ENCODE results near the gene SKOR2.
"Not testable (repeated sequence)": the region's sequence is repeated elsewhere in the genome, so short reads cannot be mapped to it uniquely, and the experiment has no call there.

The SKOR2 gene

DNA sequence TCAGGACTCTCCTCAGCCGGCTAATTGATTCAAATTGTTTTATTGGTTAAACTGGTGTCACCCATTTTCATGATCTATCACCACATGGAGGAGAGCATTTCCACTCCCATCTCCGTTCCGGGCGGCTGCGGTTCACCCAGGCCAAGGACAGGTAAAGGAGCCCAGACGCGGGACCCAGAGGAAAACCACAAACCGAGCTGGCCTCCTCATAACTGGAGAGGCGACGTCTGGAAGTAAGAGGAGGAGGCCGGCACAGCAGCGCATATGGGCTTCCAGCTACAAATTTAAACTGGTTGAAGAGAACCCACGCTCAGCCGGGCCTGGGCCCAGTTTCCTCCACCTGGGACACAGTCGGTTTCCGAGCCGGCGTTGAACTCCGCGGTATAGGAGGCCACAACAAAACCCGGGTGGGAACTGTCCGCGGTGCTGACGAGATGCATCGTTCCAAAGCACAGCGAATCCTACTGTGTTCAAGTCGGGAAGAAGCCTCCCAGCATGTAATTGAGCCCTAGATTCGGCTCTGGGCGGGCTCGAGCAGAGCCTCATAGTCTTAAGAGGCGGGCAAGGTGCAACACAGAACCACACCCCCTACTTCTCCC, 3.0 kb upstream of the SKOR2 start:
- peak; percentile 8 for DNase-seq (ENCODE audit: low spot score)

DNA sequence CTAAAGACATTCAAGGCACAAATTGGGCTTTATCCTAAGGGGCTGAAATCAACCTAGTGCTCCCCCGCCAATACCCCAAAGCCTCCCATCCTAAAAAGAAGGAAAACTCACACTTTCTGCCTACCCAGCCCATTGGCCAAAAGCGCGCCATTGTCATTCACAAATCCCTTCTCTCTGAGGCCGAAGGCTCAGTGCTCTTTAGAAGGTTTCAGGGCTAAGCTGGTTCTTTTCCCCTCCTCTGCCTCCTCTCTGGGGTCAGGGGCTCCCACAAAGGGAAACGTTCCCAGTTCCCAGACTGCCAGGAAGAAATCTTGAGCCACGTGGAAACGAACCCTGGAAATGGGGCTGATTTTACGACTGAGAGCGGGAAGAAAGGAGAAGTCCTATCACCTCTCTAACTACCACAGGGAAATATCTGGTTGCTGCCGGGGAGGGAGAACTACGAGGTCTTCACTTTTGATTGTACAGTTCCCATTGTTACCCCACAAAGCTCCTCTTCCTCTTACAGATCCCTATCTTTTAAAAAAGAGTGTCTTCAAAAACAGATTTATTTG, 1.7 kb upstream of the SKOR2 start:
- no peak for DNase-seq (ENCODE audit: low spot score)

DNA sequence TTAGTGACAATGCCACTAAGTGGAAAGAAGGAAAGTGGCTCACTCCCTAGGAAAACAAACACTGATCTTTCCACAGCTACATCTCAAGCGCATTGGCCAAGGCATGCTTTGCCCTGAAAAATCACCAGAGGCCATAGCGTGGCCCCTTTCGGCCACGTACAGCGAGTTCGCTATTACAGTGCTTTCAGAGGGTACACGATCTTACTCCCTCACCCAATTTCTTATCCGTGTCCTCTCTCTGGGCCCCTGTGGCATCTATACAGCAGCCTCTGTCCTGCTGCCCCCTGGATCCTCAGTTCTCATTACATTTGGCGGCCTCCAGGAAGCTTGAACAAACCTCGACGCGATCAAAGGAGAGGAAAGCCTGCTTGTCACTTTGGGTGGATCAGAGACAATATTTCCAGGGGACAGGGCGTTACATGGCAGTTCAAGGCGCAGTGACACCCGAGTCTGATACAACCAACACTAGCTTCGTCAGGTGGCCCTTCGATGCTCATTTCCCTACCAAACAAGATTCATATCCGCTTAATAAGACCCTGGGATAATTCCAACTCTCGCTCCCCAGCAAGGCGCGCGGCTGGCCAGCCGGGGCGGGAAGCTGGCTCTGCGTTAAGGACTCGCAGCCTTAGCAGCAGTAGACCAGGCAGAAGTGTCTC, 941 bp downstream of the SKOR2 start:
- no peak for DNase-seq (ENCODE audit: low spot score)

DNA sequence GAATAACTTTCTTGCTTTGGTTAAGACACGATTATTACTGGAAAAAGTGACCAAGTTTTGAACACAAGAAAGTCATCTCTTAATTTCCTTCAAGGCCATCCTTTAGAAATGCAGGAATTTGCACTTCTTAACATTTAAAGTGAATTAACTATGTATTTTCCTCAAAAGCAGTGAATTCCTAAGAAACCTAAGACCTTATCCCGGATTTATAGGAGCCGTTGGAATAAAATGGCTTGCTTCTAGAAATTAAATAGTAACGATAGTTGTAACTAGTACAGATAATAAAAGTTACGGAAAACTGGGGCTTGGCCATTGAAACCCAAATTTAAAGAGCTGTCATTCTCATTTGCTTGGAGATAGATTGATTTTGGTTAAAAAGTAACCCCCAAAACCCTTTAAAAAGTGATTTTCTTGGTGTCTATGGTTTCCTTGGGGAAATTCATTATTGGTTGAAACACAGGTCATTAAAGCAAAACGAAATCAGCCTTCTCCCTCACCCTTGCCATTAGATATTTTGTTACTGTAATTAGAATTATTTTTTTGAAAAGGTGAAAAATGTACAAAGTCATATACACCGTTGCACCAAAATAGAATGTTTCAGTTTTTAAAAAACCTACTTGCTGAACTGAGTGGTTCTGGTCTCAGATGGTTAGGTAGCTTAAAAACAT, 2.0 kb downstream of the SKOR2 start:
- DNase-seq (ENCODE audit: low spot score): no peak

DNA sequence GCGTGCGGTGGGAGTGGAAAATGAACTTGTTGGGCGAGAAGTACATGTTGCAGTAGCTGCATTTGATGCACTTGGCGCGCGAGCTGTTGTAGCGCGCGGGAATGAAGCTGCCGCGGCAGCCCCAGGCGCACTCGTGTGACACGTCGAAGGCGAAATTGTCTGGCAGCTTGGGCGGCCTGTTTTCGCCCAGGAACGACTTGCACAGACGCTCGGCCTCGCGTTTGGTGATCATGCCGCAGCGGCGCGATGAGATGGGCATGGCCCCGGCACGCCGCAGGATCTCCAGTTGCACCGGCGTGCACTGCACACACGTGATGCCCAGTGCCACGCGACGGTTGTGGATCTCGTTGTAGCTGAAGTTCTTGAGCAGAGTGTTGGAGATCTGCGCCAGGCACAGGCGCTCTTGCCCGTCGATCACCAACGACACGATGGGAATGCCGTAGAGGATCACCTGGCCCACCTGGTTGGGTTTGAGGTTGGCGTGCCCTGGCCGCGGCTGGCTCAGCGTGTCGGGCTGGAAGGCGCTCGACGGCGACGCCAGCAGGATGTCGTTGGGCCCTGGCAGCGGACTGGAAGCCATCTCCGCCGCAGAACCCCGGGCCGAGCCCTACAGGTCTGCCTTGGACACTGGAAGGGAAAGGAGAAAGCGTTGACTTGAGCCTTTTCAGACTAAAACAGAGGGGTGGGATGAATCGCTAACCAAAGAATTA, 2.7 kb downstream of the SKOR2 start:
- no peak for DNase-seq (ENCODE audit: low spot score)

DNA sequence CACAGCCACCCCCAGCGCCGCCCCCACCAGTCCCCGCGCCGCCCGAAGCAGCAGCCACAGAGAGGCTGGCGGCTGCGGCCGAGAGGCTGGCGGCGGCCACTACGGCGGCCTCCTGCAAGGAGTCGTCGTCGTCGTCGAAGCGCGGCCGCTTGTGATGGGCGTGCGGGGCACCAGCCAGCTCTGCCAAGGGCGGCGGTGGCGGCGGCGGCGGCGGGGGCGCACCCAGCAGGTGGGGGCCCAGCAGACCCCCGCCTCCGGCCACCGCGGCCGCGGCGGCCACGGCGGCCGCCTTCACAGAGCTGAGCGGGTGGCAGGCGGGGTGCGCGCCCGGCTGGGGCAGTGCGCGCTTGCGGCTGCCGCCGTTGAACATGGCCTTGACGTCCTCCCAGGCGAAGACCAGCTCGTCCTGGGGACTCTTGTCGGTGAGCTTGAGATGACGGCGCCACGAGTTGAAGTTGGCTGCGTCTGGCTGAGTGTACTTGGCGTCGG, 3.3 kb downstream of the SKOR2 start:
- DNase-seq (ENCODE audit: low spot score): no peak

DNA sequence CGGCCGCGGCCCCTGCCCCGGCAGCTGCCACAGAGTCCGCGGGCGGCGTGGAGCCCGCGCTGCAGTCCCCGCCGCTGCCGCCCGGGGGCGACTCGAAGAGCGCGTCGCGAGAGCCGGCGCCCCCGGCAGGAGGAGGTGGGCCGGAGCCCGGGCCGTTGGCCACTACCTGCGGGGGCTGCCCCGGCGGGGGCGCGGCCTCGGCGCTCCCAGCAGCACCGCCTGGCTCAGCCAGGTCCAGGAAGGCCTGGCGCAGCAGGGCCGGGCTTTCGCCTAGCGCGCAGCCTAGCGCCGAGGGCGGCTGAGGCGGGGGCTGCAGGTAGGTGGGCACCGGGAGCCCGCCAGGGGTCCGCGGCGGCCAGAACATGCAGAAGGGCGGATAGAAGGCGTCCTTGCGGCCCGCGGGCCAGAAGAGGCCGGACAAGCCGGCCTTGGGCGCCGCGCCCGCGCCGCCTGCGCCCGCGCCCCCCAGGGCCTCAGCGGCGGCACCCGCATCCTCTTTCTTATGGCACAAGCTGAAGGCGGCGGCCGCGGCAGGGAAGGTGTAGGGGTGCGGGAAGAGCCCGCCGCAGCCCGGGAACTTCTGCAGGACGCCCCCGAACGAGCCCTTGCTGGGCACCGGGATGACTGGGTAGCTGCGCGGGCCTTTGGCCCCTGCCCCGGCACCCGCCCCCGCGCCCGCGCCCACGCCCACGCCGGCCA, 3.9 kb downstream of the SKOR2 start:
- DNase-seq (ENCODE audit: low spot score): no peak

DNA sequence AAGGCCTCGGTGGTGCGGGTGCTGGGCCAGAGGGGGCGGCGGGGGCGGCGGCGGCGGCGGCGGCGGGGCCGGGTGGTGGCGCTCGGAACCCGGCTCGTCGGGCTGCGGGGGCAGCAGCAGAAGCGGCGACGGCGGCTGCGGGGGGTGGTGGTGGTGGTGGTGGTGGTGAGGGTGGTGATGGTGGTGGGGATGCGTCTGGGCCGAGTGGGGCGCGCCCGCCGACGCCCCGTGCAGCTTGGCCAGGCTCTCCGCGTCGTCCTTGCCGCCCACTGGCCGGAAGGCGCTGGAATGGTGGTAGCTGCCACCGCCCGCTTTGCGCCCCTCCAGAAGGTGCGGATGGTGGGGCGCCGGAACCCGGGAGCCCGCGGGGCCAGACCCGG, 4.4 kb downstream of the SKOR2 start:
- DNase-seq (ENCODE audit: low spot score): no peak

DNA sequence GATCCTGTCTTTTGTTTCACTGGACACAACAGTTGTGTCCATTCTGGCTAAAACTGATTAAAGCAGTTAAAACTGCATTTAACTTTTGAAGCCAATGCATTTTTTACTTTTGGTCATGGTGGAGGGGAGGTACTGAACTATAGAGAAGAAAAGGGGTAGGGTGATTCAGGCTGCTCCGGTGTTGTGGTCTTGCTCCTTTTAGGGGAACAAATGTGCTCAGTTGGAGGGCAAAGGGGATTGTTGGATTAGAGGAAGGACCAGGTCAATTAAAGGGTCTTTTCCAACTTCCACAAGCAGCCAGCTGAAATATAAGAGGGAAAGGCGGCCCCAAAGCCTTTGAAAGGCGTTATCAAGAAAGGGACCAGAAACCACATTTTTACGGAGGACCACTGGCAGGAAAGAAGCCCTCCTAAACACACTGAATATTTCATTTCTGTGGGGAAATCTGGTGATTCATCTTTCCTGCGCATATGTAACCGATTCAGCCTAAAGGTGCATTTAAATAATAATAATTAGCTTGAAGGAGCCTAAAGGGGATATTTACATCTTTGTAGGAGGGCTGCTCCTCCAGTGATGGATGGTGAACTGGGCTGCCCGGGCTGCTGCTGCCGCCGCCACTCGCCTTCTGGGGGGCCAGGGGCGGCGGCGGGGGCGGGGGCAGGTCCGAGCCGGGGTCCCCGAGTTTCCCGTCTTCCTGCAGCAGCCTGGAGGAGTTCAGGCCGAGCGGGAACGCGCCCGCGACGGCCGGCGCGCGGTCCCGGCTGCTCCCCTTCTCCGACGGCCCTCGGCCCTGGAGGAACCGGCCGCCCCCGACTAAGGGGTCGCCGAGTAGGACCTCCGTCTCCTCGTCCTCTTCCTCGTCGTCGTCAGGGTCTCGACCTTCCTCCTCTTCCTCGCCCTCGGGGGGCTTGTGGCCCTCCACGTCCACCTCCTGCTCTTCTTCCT, 5.2 kb downstream of the SKOR2 start:
- DNase-seq (ENCODE audit: low spot score): no peak

DNA sequence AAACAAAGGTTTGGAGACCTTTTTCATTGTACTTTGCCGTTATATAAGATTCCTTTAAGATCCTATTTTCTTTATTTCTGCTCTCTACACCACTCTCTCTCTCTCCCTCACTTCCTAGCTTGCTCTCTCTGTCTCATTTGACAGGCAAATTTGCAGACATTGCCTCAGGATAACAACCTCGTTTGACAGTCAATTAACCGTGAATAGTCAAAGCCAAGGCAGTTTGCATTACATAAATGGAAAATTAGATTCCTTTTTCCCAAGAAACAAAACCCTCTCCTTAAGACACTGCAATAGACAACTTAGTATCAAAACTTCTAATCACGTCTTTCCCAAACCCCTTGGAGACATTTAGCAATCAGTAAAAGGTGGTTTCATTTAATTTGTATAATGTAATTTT, 7.4 kb downstream of the SKOR2 start:
- DNase-seq (ENCODE audit: low spot score): no peak

DNA sequence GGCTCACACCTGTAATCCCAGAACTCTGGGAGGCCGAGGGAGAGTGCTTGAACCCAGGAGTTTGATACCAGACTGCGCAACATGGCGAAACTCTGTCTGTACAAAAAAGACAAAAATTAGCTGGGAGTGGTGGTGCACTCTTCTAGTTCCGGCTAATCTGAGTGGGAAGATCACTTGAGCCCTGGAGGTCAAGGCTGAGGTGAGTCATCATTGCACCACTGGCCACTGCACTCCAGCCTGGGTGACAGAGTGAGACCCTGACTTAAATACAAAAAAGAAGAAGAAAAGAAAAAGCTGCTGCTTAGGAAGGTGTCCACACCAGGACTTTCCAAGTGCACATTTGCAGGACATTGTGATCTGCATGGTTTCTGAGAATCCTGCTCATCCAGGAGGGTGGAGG, 16.4 kb downstream of the SKOR2 start:
- DNase-seq (ENCODE audit: low spot score): no peak

DNA sequence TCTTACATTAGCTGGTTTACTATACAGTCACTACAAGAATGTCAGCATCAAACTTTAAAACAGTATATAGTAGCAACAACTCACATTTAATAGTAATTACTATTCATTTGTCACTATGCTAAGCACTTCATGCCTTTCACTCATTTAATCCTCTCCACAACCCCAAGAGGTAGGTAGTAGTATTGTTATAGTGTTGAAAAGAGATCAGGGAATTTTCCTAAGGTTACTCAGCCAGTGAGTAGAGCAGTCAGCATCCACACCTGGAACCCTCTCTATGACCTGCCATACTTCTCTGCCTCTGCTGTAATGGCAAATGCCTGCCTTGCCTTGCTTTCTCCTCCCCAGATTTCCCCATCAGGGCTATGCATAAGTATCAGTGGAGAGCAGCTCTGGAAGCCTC, 24.8 kb downstream of the SKOR2 start:
- no peak for DNase-seq (ENCODE audit: low spot score)

DNA sequence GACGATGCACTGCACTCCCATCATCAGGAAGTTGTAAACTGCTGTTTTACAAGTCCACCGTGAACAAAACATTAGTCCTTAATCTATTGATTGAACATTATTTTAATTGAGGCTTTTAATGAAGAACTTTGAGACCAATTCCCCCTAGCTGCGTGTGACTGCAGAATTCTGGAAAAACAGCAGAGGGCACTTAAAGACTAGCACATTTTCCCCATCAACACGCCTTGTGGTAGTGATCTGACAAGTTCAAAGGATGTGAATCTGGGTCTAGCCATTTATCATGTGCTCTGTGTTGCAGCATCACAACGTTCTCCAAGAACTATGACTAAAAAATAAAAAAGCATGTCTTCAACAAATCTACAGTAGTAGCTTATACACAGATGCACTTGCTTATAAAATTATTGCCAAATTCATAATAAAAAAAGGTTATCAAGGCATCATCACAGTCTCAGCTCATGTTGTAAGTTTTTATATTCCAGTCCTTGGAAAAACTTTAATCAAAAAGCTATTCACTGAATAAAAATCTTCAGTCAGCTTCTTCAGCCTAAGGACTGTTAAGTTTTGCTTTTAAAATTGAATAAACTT, 35.8 kb downstream of the SKOR2 start:
- DNase-seq (ENCODE audit: low spot score): peak; percentile 59

DNA sequence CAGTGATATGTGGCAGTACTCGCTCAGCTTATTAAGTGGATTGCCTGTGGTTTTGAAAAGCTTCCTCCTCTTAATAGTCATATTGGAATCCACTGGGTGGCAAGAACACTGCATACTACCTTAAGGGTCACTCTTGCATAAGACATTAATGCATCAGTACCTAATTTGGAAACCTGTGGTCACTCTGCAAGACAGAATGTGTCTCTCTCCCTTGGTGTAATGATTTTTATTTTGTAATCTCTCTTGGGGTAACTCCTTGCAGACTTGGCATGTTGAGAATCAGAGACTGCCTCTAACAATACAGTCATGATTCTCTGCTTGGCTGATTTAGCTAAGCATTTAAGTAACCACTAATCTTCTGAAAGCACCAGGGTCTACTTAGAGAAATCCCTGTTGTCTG, 42.3 kb downstream of the SKOR2 start:
- no peak for DNase-seq (ENCODE audit: low spot score)

DNA sequence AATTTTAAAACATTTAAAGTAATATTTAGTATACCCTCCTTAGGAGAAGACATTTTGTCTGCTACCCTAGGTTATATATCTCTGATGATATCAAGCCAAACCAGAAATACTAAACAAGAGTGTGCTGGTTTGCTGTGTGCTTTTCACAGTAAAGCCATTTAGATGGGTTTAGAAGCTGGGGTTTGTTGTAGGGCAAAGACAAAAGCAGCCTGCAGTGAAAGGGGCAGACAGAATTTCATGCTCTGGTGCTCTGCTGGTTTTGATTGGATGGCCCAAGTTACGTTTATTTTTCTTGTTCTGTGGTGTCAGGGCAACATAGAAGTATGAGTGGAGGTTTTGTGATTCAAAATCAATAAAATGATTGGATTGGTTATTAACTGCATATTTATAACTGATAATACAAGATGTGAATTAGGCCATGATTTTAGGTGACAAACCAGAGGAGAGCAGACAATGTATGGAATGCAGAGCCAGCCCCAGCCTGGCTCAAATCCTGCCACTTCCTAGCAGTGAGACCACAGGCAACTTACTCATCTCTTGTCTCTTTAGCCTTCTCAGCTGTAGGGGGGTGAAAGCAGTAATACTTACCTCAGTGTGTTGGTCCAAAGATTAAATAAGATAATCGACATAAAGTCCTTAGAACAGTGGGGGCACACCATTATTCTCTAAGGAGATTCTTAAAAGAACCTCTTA, 44.4 kb downstream of the SKOR2 start:
- DNase-seq (ENCODE audit: low spot score): no peak

DNA sequence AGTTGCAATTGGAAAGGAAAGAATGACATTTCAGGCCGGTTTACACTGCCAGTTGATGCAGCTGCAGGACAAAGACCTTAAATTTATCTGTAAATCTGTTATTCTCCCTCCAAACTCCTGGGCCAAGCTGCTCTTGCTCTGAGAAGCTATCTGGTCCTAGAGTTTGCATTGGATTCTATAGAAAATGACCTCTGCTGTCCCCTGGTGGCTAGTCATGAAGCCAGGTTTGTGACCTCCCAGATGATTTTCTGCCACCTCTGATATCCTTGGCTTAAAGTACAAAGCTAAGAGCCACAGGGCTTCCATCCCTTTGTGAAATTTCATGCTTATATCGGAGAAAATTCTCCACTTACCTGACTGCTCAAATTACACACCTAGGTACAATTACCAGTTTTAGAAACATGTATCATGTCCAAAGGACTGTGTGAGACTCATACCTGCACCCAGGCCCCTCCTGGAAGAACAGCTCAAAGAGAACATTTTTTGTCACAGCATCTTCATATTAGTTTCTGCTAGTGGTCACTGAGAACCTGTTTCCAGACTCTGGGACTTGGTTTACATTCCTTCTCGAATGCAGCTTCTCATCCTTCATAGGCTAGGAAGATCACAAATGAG, 46.4 kb downstream of the SKOR2 start:
- DNase-seq (ENCODE audit: low spot score): peak; percentile 33

DNA sequence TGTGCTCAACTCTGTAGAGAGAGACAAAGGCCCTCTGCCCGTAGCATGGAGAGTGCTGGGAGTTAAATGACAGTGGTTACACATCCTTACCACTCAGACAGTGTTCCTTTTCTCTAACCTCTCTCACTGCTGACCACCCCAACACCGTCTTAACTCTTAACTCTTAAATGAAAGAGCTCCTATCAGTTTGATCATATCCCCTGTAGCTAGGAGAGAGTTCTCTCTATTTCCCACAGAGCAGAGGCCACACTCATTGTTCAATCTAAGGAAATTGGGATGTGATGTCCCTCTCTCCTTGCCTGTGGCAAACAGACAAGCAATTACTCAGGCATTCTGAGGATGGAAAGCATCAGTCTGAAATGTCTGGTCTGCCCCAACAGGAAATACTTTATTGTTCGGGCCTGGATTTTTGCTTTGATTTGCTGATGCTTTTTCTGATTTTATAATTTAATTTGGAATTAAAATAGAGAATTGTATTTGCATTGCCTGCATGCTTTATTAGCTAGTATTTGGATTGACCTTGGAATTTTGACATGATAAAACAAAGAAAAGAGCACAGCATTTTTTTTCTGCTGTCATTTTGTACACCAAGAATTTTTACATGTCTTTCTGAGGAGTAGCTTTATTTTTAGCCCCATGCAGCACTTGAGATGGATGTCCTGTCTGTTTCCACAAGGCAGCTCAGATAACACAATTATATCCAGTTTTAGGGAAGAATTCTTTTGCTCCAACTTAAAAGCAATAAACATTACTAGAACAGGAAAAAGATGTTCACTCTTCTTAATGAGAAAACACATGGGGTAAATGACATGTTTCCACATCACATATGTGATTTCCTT, 47.6 kb downstream of the SKOR2 start:
- no peak for DNase-seq (ENCODE audit: low spot score)

DNA sequence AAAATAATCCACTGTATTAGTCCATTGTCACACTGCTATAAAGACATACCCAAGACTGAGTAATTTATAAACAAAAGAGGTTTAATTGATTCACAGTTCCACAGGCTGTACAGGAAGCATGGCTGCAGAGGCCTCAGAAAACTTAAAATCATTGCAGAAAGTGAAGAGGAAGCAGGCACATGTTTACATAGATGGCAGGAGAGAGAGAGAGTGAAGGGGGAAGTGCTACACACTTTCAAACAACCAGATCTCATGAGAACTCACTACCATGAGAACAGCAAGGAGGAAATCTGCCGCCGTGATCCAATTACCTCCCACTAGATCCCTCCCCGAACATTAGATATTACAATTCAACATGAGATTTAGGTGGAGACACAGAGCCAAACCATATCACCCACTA, 55.5 kb downstream of the SKOR2 start:
- not testable (repeated sequence) for DNase-seq (ENCODE audit: low spot score)
